GM11168 (cell line): ENCODE data around the gene DNMT1.

Source experiments
- in situ Hi-C: fragments of 300-500 bp; cut with MboI; formaldehyde crosslinking; loops from one replicate; pipeline ENCODE4 v1.12.0; 2022; ENCODE audit warnings: low sequenced_read_pairs; ENCODE audit not compliant: unreplicated experiment

Gene DNMT1

GRCh38 chr19:10104665-10105508, 89.9 kb downstream of the DNMT1 start:
- in situ Hi-C loops = no loop called here

- in situ Hi-C loops = no loop called here
Observed at GRCh38 chr19:10104130-10104513, 90.6 kb downstream of the DNMT1 start.

GRCh38 chr19:10102787-10103236, 91.9 kb downstream of the DNMT1 start:
- in situ Hi-C loops = no loop called here

GRCh38 chr19:10100163-10100785, 94.5 kb downstream of the DNMT1 start:
- in situ Hi-C loops = no loop called here

- in situ Hi-C loops = no loop called here
Observed at GRCh38 chr19:10096615-10096963, 98.2 kb downstream of the DNMT1 start.

GRCh38 chr19:10095948-10096614, 98.7 kb downstream of the DNMT1 start:
- in situ Hi-C loops = no loop called here

- in situ Hi-C loops = no loop called here
Observed at GRCh38 chr19:10095622-10095947, 99.2 kb downstream of the DNMT1 start.

- in situ Hi-C loops = no loop called here
Observed at GRCh38 chr19:10093295-10094186, 101.2 kb downstream of the DNMT1 start.

GRCh38 chr19:10092648-10093294, 102.0 kb downstream of the DNMT1 start:
- in situ Hi-C loops = no loop called here

GRCh38 chr19:10091895-10092641, 102.7 kb downstream of the DNMT1 start:
- in situ Hi-C loops = no loop called here

GRCh38 chr19:10091370-10091687, 103.4 kb downstream of the DNMT1 start:
- in situ Hi-C loops = no loop called here

- in situ Hi-C loops = no loop called here
Observed at GRCh38 chr19:10089801-10090375, 104.9 kb downstream of the DNMT1 start.

- in situ Hi-C loops = no loop called here
Observed at GRCh38 chr19:10088949-10089554, 105.7 kb downstream of the DNMT1 start.

- in situ Hi-C loops = no loop called here
Observed at GRCh38 chr19:10087296-10088061, 107.3 kb downstream of the DNMT1 start.

- in situ Hi-C loops = no loop called here
Observed at GRCh38 chr19:10086591-10087192, 108.1 kb downstream of the DNMT1 start.

GRCh38 chr19:10085641-10086590, 108.8 kb downstream of the DNMT1 start, which contains the start of gene SHFL:
TSS of gene SHFL (plus strand) at chr19:10086317. CDS start at chr19:10086428, 111 bp downstream.
- in situ Hi-C loops = no loop called here
